Fibroblast of the aortic adventitia (primary cell): ENCODE results near the gene CLEC14A. TPM values are rescaled to one million over a fixed set of nuclear protein-coding genes. Genes with fewer than 3 reads are reported as not detected.
A peak's percentile ranks its signal among the peaks of the same experiment; 100 is the strongest.

Source experiments
- DNase-seq: peaks from one replicate; pipeline ENCODE4 v3.0.0-alpha.2; 2010; ENCODE audit warnings: low read depth
- H3K4me3 ChIP-seq: 2 replicates; pipeline ENCODE4 v1.5.1; 2011; ENCODE audit warnings: low read depth, mild to moderate bottlenecking, control low read depth, low read length, moderate library complexity
- total RNA-seq: library from RNA; depleted of rRNA; stranded (reverse); fragments of >200 nt; gene quantifications from 2 replicates; pipeline ENCODE4 v1.2.3, GENCODE V29; 2012; ENCODE audit warnings: low replicate concordance
- TF ChIP-seq, protein P1 (sequence below): IDR thresholded peaks from 2 replicates; pipeline ENCODE4 v1.5.1; 2011; ENCODE audit warnings: mild to moderate bottlenecking, low read length, control low read depth, inconsistent platforms; ENCODE audit not compliant: insufficient read depth

CLEC14A gene, protein sequence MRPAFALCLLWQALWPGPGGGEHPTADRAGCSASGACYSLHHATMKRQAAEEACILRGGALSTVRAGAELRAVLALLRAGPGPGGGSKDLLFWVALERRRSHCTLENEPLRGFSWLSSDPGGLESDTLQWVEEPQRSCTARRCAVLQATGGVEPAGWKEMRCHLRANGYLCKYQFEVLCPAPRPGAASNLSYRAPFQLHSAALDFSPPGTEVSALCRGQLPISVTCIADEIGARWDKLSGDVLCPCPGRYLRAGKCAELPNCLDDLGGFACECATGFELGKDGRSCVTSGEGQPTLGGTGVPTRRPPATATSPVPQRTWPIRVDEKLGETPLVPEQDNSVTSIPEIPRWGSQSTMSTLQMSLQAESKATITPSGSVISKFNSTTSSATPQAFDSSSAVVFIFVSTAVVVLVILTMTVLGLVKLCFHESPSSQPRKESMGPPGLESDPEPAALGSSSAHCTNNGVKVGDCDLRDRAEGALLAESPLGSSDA
- total RNA-seq, result 0.63 and 4.5 TPM in 2 replicates

DNA sequence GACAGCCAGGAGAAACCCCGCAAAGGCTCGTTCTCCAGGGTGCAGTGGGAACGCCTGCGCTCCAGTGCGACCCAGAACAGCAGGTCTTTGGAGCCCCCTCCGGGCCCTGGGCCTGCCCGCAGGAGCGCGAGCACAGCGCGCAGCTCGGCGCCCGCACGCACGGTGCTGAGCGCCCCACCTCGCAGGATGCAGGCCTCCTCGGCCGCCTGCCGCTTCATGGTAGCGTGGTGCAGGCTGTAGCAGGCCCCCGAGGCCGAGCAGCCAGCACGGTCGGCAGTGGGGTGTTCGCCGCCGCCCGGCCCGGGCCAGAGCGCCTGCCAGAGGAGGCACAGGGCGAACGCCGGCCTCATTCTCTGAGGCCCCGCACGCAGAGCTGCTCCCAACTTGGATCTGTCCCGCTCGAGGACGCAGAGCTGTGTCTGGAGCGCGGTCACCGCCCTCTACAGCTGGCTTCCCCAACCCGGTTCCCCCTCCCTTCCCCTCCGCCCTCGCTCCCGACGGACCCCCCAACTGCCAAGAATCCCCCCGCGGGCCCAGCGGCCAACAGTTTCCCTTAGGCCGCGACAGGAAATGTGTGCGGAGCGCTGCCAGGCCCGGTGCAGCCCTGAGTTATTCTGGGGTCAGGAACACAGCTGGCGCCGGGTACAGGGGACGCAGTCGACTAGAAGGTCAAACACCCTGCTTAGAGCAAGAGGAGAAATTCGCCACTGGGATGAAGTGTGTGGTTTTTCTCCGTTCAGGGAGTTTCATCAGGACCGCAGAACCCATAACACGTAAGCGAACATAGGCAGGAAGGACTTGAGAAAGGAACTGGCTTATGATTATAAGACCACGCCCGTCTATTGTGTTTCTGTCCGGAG, at the start of gene CLEC14A:
TSS of gene CLEC14A (minus strand) at position 421 of the 860 bp plus-strand sequence. CDS start at position 350, 71 bp downstream.
- peak; percentile 69 for DNase-seq
- no peak within 1 kb of the TSS for H3K4me3 ChIP-seq

DNA sequence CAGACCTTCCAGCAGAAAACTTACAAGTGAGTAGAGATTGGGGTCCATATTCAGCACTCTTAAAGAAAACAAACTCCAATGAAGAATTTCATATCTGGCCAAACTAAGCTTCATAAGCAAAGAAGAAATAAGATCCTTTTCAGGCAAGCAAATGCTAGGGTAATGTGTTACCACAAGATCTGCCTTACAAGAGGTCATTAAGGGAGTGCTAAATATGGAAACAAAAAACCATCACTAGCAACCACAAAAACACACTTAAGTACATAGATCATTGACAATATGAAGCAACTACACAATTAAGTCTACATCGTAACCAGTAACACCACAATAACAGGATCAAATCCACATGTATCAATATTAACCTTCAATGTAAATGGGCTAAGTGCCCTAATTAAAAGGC, 47.1 kb upstream of the CLEC14A start:
- TF ChIP-seq, protein P1, sequence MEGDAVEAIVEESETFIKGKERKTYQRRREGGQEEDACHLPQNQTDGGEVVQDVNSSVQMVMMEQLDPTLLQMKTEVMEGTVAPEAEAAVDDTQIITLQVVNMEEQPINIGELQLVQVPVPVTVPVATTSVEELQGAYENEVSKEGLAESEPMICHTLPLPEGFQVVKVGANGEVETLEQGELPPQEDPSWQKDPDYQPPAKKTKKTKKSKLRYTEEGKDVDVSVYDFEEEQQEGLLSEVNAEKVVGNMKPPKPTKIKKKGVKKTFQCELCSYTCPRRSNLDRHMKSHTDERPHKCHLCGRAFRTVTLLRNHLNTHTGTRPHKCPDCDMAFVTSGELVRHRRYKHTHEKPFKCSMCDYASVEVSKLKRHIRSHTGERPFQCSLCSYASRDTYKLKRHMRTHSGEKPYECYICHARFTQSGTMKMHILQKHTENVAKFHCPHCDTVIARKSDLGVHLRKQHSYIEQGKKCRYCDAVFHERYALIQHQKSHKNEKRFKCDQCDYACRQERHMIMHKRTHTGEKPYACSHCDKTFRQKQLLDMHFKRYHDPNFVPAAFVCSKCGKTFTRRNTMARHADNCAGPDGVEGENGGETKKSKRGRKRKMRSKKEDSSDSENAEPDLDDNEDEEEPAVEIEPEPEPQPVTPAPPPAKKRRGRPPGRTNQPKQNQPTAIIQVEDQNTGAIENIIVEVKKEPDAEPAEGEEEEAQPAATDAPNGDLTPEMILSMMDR, result no peak
- no peak overlapping the region for H3K4me3 ChIP-seq
- DNase-seq, result no peak

More for the DNA sequence above, at the start of gene CLEC14A:
- TF ChIP-seq, protein P1, result no peak

DNA sequence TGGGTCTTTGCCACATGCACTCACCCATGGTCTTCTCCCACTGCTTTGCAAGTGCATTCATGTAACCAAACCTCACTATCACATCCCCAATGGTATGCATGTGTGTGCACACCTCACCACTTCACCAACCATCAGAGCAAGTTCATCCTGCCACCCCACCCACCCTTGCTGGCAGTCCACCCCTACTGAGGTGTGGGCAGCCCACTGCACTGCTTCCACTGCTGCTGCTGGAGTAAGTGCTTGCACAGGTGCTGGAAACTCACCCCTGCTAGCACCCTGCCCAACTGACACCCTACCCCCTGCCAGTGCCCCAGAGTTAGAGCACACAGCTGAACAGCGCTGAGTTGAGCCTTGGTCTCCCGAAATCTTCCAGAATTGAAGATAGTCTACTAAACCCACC, 46.1 kb upstream of the CLEC14A start:
- H3K4me3 ChIP-seq, result no peak overlapping the region
- DNase-seq, result no peak
- TF ChIP-seq, protein P1, result no peak

DNA sequence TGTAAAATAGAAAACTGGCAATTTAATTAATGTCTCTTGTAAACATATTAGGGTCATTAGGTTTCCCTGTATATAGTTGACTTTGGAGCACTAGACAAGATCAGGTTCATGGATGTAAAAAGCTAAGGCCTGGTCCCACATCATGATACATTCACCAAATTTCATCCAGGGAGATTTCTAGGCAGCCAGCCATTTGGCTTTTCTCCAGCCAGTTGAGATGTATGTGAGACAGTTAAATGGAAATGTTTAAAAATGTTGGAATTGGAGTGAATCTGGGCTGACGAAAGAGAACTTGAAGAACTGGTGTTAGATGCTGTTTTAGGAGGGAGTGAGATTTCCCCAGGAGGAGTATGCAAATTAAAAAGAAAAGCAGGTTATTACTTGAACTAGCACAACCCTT, 41.8 kb upstream of the CLEC14A start:
- peak; percentile 71 for DNase-seq
- no peak overlapping the region for H3K4me3 ChIP-seq
- TF ChIP-seq, protein P1, result no peak

DNA sequence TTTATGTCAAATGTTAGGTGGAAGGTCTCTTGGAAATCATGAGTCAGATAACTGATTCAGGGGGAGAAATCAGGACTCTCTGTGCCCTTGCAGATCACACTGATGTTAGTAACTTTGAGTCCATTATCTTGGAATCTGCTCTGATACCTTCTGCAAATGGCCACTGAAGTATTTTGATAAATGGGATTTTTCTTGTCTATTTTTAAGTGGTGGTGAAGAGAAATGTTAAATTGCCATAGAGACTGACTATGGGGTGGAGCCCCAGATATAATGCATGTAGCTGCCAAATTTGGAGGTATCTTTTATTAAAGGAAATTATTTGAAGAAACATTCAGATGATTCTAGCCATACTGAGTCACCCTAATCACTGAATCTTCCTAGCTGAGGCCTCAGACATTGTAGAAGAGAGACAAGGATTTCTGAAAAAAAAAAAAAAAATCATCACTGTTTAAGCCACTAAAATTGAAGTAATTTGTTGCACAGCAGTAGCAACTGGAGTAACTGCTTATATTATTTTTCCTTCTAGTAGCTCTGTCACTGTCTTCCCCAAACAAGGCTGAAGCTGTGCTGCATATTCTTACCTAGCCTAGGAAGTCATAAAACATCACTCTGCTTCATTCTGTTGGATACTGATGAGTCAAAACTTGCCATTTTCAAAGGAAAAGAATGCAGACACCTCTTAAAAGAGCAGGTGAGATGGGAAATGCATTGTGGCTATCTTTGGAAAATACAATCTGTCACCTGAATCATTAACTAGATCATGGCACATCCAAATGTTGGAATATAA, 36.0 kb upstream of the CLEC14A start:
- TF ChIP-seq, protein P1, result no peak
- peak; percentile 55 for DNase-seq
- no peak overlapping the region for H3K4me3 ChIP-seq

DNA sequence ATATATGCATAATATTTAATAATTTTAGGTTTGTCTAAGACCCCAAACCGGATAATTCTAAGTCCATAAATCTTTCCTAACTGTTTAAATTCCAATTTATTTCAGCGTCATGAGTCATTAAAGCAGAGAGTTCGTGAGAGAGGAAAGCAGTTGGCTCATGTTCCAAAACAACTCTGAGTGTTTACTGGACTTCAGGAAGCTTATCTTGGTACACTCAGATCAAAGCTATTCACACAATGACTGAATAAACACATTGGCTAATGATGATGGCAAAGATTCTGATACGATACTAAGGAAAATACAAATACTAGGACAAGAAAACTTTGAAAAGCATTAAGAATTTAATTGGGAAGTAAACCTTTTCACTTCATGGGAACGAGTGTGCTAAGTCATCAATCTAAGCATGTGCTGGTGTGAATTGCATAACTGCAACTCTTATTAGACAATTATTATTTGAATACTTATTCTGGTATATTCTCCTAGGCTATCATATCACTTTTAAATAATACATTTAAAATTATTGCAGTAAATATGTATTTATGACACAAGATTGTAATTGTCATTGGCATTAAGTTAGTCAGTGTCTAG, 34.8 kb upstream of the CLEC14A start:
- TF ChIP-seq, protein P1, result no peak
- no peak overlapping the region for H3K4me3 ChIP-seq
- DNase-seq, result peak; percentile 91
